Activated CD4-positive, alpha-beta T cell treated with anti-CD3 and anti-CD28 coated beads for 48 hours (primary cell): Measurements from ENCODE around the gene CPNE1.

Experiments
- DNase-seq: peaks from one replicate; pipeline ENCODE4 v3.0.0-alpha.2; 2020

CPNE1 gene

DNA sequence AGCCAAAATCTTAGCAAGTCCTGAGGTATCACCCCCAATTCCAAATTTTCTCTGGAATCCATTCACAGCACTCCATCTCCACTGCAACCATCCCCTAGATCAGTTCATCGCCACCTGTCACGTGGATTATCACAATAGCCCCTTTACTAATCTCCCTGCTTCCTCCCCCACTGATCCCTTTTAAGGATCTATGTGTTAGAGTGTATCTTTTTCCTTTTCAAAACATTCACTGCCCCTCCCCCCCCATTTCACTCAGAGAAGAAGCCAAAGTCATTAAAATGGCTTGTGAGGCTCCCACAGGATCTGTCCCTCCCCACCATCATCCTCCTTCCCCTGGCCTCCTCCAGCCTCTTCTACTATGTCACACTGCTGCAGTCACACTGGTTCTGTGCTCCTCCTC lies 67.5 kb downstream of the CPNE1 start:
- no peak for DNase-seq

DNA sequence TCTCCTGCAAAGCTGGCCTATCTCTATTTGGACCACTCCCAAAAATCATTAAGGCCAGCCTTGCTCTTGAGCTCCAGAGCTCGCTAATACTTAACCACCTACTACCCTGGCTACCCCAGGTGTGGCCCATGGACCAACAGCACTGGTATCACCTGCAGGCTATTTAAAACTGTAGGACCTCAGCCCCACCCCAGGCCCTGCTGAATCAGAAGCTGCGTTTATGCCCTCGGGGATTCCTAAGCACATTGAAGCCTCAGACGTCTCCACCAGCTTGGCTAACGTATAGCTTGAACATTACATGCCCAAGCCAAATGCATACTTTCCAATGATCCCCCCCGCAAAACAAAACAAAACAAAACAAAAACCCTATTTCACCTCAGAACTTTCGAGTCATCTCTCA lies 68.8 kb downstream of the CPNE1 start:
- DNase-seq, result no peak

- no peak for DNase-seq
Observed at GRCh38 chr20:35595456-35595855, 69.2 kb downstream of the CPNE1 start.

DNA sequence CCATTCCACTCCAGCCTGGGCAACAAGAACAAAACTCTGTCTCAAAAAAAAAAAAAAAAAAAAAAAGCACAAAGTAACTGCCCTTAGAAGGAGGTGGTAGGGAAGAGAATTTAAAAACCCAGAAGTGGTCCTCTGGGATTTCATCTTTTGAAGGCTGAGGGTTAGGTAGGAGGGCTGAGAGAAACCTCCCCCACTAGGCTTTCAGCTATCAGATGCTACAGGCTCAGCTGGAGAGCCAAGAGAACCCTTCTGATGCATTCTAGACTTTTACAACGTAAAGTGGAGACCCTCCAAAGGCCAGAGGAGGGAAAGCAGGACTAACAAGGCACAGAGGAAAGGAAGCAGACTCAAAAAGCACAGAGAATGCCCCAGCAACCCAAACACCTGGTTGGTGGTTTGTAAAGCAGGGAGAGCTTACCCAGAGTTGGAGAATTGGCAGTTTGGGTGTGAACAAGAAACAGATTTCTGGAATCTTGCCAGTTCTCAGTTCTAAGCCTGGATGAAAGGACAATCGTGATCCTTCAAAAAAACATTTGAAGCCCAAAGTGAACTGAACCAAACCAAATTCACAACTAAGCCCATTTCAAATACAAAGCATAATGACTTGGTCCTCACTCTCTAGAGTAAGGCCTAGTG lies 72.2 kb downstream of the CPNE1 start:
- no peak for DNase-seq

DNA sequence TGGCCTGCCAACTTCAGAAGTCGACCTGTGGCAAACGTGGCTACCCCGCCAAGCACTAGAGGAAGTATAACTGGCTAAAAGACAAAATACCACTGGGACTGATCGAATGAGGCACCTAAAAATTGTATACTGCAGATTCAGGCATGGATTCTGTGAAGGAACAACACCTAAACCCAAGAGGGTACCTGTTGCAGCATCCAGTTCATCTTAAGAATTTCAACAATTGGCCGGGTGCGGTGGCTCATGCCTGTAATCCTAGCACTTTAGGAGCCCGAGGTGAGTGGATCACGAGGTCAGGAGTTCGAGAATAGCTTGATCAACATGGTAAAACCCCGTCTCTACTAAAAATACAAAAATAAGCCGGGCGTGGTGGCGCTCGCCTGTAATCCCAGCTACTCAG lies 76.3 kb downstream of the CPNE1 start:
- DNase-seq, result no peak

- no peak for DNase-seq
Observed at GRCh38 chr20:35587436-35587835, 77.3 kb downstream of the CPNE1 start.

DNA sequence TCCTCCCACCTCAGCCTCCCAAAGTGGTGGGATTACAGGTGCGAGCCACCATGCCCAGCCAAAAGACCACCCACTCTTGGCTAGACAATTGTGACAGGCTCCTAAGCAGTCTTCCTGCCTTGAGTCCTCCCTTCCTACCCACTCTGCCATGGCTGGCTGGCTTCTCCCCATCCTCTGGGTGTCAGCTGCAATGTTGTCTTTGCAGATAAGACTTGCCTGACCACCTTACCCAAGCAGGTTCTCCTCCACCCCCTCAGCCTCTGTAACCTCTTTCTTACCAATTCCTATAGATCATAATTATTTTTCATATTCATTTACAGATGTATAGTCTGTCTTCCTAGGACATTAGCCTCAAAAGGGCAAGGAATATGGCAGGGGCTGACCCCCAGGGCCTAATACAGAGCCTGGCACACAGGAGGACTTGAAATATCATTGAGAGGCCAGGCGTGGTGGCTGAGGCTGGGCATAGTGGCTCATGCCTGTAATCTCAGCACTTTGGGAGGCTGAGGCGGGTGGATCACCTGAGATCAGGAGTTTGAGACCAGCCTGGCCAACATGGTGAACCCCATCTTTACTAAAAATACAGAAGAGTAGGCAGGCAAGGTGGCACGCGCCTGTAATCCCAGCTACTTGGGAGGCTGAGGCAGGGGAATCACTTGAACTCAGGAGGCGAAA lies 77.8 kb downstream of the CPNE1 start:
- DNase-seq, result no peak

DNA sequence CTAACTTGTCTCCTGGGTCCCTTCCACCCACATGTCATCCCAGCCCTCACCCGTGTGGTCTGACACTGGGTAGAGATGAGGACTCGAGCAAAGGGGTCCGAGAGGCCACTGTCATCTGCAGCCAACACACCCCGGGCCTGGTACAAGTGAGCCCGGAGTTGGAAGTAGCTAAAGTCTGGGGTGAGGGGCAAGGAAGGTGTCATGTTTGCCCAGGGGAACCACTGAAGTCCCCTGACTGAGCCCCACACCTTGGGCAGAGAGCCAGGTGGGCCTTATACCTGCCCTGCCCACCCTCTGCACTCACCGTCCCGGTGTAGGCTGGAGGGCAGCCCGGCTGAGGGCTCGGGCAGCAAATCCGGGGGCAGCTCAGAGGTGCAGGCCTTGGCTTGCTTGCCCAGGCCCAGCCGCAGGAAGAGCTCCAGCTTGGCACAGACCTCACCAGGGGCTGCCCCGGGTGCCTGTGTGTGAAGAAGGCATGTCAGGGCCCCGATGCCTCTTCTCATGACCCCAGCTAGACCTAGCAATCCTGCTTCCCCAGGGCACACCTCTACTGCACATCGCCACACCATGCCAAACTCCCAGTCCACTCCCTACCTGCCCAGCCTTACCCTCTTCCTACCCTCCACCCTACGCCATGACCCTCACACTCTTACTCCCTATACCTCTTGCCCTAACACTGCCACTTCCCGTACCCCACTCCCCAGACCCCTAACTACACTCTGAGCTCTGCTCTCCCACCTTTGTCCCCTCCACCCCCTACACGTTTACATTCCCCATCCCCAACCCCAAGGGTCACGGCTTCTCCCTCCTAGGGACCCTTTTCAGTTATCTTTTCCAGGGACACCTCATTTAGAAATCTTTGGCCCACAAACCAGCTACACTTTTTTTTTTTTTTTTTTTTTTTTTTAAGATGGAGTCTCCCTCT lies 80.8 kb downstream of the CPNE1 start:
- DNase-seq, result no peak

DNA sequence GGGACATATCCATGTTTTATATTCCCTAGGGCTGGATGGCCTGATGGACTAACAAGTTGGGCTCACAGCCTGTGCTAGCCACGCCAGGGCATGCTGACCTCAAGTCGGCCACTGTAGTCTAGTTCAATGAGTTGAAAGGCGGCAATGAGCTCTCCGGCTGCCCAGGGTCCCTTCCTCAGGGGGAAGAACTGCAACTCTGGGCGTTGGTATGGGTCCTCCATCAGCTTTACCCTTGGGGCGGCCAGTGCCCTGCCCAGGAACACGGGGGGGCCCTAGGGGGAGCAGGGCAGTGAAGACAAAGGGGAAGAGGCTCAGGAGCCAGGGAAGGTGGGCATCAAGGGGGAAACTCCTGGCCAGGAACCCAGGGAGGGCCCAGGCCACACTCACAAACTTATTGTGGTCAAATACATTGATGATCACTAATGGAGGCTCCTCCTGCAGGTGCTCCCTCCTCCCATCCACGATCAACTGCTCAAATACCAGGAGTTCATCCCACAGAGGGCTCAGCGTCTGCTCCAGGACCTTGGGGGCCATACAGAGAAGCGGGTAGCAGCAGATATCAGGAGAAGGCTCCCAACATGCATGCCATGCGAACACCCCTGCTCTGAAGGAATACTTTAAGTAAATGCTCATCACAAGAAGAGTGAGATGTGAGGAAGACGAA lies 81.8 kb downstream of the CPNE1 start:
- no peak for DNase-seq

GRCh38 chr20:35582131-35582530 lies 82.6 kb downstream of the CPNE1 start:
- DNase-seq, result no peak

DNA sequence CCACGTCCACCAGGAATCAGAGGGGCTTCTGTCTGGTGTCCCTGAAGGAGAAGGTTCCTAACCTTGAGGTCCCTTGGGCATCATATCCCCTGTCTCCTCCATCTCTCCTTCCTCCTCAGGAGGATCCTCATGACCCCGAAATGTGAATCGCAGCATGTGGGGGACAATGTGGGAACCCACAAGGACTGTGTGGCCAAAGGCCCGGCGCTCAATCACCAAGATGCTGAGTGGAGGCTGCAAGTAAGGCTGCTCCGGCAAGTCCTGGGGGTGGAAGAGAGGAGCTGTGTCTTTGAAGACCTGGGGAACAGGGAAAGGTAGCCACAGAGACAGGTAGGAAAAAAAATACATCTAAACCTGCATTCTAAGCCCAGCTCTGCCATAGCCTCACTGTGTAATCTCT lies 85.5 kb downstream of the CPNE1 start:
- no peak for DNase-seq

DNA sequence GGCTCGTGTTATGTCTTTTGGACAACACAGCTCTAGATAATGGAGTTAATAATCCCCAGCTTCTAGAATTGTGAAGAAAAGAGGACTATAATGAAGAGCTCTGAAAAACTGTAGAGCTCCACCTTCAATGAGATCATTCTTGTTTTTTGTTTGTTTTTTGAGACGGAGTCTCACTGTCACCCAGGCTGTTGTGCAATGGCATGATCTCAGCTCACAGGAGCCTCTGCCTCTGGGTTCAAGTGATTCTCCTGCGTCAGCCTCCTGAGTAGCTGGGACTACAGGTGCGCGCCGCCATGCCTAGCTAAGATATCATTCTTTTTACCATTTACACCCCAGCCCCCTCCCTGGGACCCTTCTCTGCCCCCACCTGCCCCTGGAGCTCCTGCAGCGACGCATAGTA lies 86.2 kb downstream of the CPNE1 start:
- no peak for DNase-seq

DNA sequence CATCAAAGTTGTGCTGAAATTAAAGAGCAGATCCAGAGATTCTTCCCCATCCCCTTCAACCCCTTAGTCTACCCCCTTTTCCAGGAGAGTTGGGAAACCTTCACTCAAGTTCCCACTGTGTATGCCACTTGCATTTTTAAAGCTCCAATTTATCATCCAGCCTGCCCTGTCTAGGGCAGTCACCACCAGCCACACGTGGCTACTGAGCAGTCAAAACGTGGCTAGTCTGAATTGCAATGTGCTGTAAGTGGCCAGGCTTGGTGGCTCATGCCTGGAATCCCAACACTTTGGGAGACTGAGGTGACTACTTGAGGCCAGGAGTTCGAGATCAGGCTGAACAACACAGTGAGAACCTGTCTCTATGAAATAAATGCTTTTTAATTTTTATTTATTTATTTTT lies 87.9 kb downstream of the CPNE1 start:
- no peak for DNase-seq
